Fibroblast of pulmonary artery (primary cell): ENCODE results near the gene MSH2.
A peak's percentile ranks its signal among the peaks of the same experiment; 100 is the strongest.

Experiments
- DNase-seq: peaks from one replicate; pipeline ENCODE4 v3.0.0-alpha.2; 2010; ENCODE audit warnings: low read depth
- H3K4me3 ChIP-seq: replicated peaks from 2 replicates; pipeline ENCODE4 v1.5.1; 2011; ENCODE audit warnings: low read depth, mild to moderate bottlenecking, control low read depth, low read length, moderate library complexity
- CTCF ChIP-seq: IDR thresholded peaks from 2 replicates; pipeline ENCODE4 v1.5.1; 2011; ENCODE audit warnings: mild to moderate bottlenecking, control low read depth, low read length, inconsistent platforms; ENCODE audit errors: missing control alignments

MSH2 gene

GRCh38 chr2:47503481-47504070 lies 100.6 kb downstream of the MSH2 start:
- TF ChIP-seq CTCF, result no peak
- no peak for DNase-seq
- H3K4me3 ChIP-seq, result no peak overlapping the region

- no peak for TF ChIP-seq CTCF
- no peak for DNase-seq
- H3K4me3 ChIP-seq, result no peak overlapping the region
These were observed 101.3 kb downstream of the MSH2 start for GRCh38 chr2:47504174-47504810.

GRCh38 chr2:47506024-47506423 lies 103.1 kb downstream of the MSH2 start:
- no peak for DNase-seq
- H3K4me3 ChIP-seq, result no peak overlapping the region
- TF ChIP-seq CTCF, result no peak

GRCh38 chr2:47506436-47506835 lies 103.5 kb downstream of the MSH2 start:
- TF ChIP-seq CTCF, result no peak
- no peak for DNase-seq

GRCh38 chr2:47508080-47508479 lies 105.1 kb downstream of the MSH2 start:
- H3K4me3 ChIP-seq, result no peak overlapping the region
- DNase-seq, result no peak
- no peak for TF ChIP-seq CTCF

More at GRCh38 chr2:47506436-47506835, 103.5 kb downstream of the MSH2 start:
- H3K4me3 ChIP-seq, result no peak overlapping the region

- DNase-seq, result no peak
- no peak for TF ChIP-seq CTCF
- H3K4me3 ChIP-seq, result no peak overlapping the region
These were observed 105.7 kb downstream of the MSH2 start for GRCh38 chr2:47508641-47509040.

- no peak for TF ChIP-seq CTCF
- H3K4me3 ChIP-seq, result no peak overlapping the region
- peak; percentile 47 for DNase-seq
These were observed 106.3 kb downstream of the MSH2 start for GRCh38 chr2:47509250-47509649.
